Measurements from ENCODE around the gene ANXA3.

Gene ANXA3

DNA sequence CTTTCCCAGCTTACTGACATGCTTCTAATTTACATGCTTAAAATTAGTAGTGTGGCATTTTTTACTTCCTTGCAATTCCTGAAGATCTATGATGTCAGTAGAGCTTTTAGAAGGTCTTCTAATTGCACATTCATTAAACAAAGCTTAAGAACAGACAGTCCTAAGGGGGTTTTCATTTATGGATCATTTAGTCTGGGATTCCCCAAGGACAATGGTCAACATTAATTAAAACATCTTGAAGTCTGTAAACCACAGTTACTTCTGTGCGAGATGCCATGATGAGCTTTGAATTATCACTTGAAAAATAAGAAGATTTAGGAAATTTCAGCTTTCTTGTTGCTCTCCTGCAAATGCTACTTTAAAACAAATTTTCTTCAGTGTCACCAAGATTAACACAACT lies 20.2 kb downstream of the ANXA3 start:
- no peak overlapping the region for H3K27ac ChIP-seq (ENCODE audit: low read length)
- no peaks in the 10 kb centered on the region for H4K20me1 ChIP-seq (ENCODE audit: insufficient read depth, low read length)
- H3K27me3 ChIP-seq (replicated peaks; ENCODE audit: insufficient read depth, low read length) = no peaks in the 10 kb centered on the region
- H3K79me2 ChIP-seq (ENCODE audit: low read length) = no peaks in the 10 kb centered on the region
- no peaks in the 10 kb centered on the region for H3K36me3 ChIP-seq (replicated peaks; ENCODE audit: insufficient read depth, low read length)
- H3K4me1 ChIP-seq (ENCODE audit: low read length) = peaks cover 11% of the 10 kb centered on the region
- H3K9ac ChIP-seq (ENCODE audit: low read length) = no peak overlapping the region
- 0 out of 2 replicates have a peak, but pooled peaks cover 6% of the 10 kb centered on the region for H3F3A ChIP-seq (ENCODE audit: insufficient read depth, low read length)
- no peaks in the 10 kb centered on the region for H3K9me2 ChIP-seq (replicated peaks; ENCODE audit: insufficient read depth, low read length)
- no peaks in the 10 kb centered on the region for H3K9me3 ChIP-seq (replicated peaks; ENCODE audit: insufficient read depth, low read length)
- no peak overlapping the region for H3K4me3 ChIP-seq (ENCODE audit: low read length)
- H2AFZ ChIP-seq (ENCODE audit: low read length) = no peak overlapping the region
- TF ChIP-seq EZH2 (optimal IDR thresholded peaks at IDR 0.05; ENCODE audit: low read depth, low read length) (no peak), EZH2phosphoT487 (IDR thresholded peaks at IDR 0.05; ENCODE audit: low read length) (no peak)
- TF ChIP-seq, protein P1, sequence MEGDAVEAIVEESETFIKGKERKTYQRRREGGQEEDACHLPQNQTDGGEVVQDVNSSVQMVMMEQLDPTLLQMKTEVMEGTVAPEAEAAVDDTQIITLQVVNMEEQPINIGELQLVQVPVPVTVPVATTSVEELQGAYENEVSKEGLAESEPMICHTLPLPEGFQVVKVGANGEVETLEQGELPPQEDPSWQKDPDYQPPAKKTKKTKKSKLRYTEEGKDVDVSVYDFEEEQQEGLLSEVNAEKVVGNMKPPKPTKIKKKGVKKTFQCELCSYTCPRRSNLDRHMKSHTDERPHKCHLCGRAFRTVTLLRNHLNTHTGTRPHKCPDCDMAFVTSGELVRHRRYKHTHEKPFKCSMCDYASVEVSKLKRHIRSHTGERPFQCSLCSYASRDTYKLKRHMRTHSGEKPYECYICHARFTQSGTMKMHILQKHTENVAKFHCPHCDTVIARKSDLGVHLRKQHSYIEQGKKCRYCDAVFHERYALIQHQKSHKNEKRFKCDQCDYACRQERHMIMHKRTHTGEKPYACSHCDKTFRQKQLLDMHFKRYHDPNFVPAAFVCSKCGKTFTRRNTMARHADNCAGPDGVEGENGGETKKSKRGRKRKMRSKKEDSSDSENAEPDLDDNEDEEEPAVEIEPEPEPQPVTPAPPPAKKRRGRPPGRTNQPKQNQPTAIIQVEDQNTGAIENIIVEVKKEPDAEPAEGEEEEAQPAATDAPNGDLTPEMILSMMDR (IDR thresholded peaks at IDR 0.05; ENCODE audit: low read length) = no peak
- H3K4me2 ChIP-seq (ENCODE audit: low read depth, low read length) = no peak overlapping the region
- no peak for DNase-seq

GRCh38 chr4:78578674-78579425 lies 27.3 kb downstream of the ANXA3 start:
- H4K20me1 ChIP-seq (ENCODE audit: insufficient read depth, low read length) = no peaks in the 10 kb centered on the region
- H2AFZ ChIP-seq (ENCODE audit: low read length) = no peak overlapping the region
- no peak overlapping the region for H3K4me2 ChIP-seq (ENCODE audit: low read depth, low read length)
- no peaks in the 10 kb centered on the region for H3K4me1 ChIP-seq (ENCODE audit: low read length)
- DNase-seq = no peak
- H3K36me3 ChIP-seq (replicated peaks; ENCODE audit: insufficient read depth, low read length) = no peaks in the 10 kb centered on the region
- no peaks in the 10 kb centered on the region; the same call in 1 of the 2 replicates for H3K9me2 ChIP-seq (replicated peaks; ENCODE audit: insufficient read depth, low read length)
- H3K9me3 ChIP-seq (replicated peaks; ENCODE audit: insufficient read depth, low read length) = no peaks in the 10 kb centered on the region
- H3K4me3 ChIP-seq (ENCODE audit: low read length) = no peak overlapping the region
- no peak overlapping the region for H3K9ac ChIP-seq (ENCODE audit: low read length)
- no peak overlapping the region for H3K27ac ChIP-seq (ENCODE audit: low read length)
- TF ChIP-seq, protein P1 (IDR thresholded peaks at IDR 0.05; ENCODE audit: low read length) = no peak
- TF ChIP-seq EZH2 (optimal IDR thresholded peaks at IDR 0.05; ENCODE audit: low read depth, low read length) (no peak), EZH2phosphoT487 (IDR thresholded peaks at IDR 0.05; ENCODE audit: low read length) (no peak)
- H3F3A ChIP-seq (ENCODE audit: insufficient read depth, low read length) = no peaks in the 10 kb centered on the region
- no peaks in the 10 kb centered on the region for H3K27me3 ChIP-seq (replicated peaks; ENCODE audit: insufficient read depth, low read length)
- H3K79me2 ChIP-seq (ENCODE audit: low read length) = no peaks in the 10 kb centered on the region

GRCh38 chr4:78581618-78582017 lies 30.0 kb downstream of the ANXA3 start:
- TF ChIP-seq EZH2 (optimal IDR thresholded peaks at IDR 0.05; ENCODE audit: low read depth, low read length) (no peak), EZH2phosphoT487 (IDR thresholded peaks at IDR 0.05; ENCODE audit: low read length) (no peak)
- TF ChIP-seq, protein P1 (IDR thresholded peaks at IDR 0.05; ENCODE audit: low read length) = no peak
- H3K27ac ChIP-seq (ENCODE audit: low read length) = no peak overlapping the region
- no peaks in the 10 kb centered on the region for H3K36me3 ChIP-seq (replicated peaks; ENCODE audit: insufficient read depth, low read length)
- DNase-seq = no peak
- no peak overlapping the region for H3K4me3 ChIP-seq (ENCODE audit: low read length)
- no peak overlapping the region for H3K9ac ChIP-seq (ENCODE audit: low read length)
- H2AFZ ChIP-seq (ENCODE audit: low read length) = no peak overlapping the region
- H3F3A ChIP-seq (ENCODE audit: insufficient read depth, low read length) = no peaks in the 10 kb centered on the region
- no peaks in the 10 kb centered on the region for H3K27me3 ChIP-seq (replicated peaks; ENCODE audit: insufficient read depth, low read length)
- H4K20me1 ChIP-seq (ENCODE audit: insufficient read depth, low read length) = no peaks in the 10 kb centered on the region
- no peaks in the 10 kb centered on the region for H3K79me2 ChIP-seq (ENCODE audit: low read length)
- no peaks in the 10 kb centered on the region for H3K9me3 ChIP-seq (replicated peaks; ENCODE audit: insufficient read depth, low read length)
- H3K4me2 ChIP-seq (ENCODE audit: low read depth, low read length) = no peak overlapping the region
- no peaks in the 10 kb centered on the region for H3K4me1 ChIP-seq (ENCODE audit: low read length)
- H3K9me2 ChIP-seq (replicated peaks; ENCODE audit: insufficient read depth, low read length) = no peaks in the 10 kb centered on the region; the same call in 1 of the 2 replicates
